ENCODE results near the gene ELMO3. TPM values are rescaled to one million over a fixed set of nuclear protein-coding genes. Genes with fewer than 3 reads are reported as not detected.

ELMO3 gene
- total and polyA plus RNA-seq, 2 of the 13 experiments (the other 11 are each of a cell fraction or from before 2014, with no cell fraction given) = 2.6 to 4.0 TPM

DNA sequence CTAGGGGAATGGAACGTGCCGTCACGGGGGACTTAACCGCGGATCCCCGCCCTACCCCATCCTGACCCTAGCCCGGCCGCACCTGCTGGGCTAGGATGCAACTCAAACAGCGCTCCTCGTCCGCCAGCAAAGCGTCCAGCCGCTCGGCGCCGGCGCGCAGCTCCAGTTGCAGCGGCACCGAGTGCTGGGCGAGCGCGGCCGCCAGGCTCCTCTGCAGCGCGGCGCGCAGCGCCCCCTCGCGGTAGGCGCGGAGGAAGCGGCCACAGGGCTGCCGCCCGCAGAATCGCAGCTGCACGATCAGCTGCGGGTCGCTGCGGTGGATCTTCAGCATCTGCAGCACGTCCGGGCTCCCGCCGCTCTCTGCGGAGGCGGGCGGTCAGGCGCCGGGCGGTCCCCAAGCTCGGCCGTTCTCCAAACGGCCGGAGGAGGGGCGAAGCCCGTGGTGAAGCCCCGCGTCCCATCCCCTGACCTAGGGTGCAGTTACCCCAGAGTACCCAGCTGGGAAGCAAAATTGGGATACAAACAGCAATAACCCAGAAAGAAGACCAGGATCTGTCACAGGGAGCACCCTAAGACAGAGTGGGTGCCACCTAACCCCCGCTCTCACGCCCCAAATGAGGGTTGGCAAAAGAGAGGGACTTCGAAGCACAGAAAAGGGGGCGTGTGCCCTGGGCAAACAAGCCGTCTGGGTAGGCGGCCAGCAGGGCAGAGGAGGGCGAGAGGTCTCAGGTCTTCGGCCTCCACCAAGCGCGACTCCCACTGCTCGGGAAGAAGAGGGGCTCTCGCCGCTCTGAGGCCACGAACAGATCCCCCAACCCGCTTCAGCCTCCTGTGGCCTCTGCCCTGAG, 43.4 kb upstream of the ELMO3 start (continued):
- TF ChIP-seq, protein P1, sequence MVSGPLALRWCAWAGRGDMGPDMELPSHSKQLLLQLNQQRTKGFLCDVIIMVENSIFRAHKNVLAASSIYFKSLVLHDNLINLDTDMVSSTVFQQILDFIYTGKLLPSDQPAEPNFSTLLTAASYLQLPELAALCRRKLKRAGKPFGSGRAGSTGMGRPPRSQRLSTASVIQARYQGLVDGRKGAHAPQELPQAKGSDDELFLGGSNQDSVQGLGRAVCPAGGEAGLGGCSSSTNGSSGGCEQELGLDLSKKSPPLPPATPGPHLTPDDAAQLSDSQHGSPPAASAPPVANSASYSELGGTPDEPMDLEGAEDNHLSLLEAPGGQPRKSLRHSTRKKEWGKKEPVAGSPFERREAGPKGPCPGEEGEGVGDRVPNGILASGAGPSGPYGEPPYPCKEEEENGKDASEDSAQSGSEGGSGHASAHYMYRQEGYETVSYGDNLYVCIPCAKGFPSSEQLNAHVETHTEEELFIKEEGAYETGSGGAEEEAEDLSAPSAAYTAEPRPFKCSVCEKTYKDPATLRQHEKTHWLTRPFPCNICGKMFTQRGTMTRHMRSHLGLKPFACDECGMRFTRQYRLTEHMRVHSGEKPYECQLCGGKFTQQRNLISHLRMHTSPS (CRISPR knock-in tag; IDR thresholded peaks at IDR 0.05; ENCODE audit: low read depth) = no peak
- TF ChIP-seq, protein P2, sequence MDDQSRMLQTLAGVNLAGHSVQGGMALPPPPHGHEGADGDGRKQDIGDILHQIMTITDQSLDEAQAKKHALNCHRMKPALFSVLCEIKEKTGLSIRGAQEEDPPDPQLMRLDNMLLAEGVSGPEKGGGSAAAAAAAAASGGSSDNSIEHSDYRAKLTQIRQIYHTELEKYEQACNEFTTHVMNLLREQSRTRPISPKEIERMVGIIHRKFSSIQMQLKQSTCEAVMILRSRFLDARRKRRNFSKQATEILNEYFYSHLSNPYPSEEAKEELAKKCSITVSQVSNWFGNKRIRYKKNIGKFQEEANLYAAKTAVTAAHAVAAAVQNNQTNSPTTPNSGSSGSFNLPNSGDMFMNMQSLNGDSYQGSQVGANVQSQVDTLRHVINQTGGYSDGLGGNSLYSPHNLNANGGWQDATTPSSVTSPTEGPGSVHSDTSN (CRISPR knock-in tag; IDR thresholded peaks at IDR 0.05; ENCODE audit: borderline replicate concordance) = no peak
- TF ChIP-seq NFE2L2 (IDR thresholded peaks at IDR 0.05; ENCODE audit: low read length) (no peak), FOXO1 (CRISPR knock-in tag; IDR thresholded peaks at IDR 0.05) (peak; percentile 75; the same call in 1 of the 2 replicates), SIN3A (IDR thresholded peaks at IDR 0.05; ENCODE audit: borderline replicate concordance, low read depth, low read length) (no peak), ARNTL (CRISPR knock-in tag; IDR thresholded peaks at IDR 0.05) (no peak), GATA4 (IDR thresholded peaks at IDR 0.05; ENCODE audit: borderline replicate concordance, low read depth) (no peak), MTF1 (CRISPR knock-in tag; IDR thresholded peaks at IDR 0.05) (no peak), CHD2 (IDR thresholded peaks at IDR 0.05; ENCODE audit: low read depth, low read length) (no peak; the same call in 1 of the 2 replicates), GTF2F1 (IDR thresholded peaks at IDR 0.05; ENCODE audit: low read length) (no peak)
- TF ChIP-seq, protein P3, sequence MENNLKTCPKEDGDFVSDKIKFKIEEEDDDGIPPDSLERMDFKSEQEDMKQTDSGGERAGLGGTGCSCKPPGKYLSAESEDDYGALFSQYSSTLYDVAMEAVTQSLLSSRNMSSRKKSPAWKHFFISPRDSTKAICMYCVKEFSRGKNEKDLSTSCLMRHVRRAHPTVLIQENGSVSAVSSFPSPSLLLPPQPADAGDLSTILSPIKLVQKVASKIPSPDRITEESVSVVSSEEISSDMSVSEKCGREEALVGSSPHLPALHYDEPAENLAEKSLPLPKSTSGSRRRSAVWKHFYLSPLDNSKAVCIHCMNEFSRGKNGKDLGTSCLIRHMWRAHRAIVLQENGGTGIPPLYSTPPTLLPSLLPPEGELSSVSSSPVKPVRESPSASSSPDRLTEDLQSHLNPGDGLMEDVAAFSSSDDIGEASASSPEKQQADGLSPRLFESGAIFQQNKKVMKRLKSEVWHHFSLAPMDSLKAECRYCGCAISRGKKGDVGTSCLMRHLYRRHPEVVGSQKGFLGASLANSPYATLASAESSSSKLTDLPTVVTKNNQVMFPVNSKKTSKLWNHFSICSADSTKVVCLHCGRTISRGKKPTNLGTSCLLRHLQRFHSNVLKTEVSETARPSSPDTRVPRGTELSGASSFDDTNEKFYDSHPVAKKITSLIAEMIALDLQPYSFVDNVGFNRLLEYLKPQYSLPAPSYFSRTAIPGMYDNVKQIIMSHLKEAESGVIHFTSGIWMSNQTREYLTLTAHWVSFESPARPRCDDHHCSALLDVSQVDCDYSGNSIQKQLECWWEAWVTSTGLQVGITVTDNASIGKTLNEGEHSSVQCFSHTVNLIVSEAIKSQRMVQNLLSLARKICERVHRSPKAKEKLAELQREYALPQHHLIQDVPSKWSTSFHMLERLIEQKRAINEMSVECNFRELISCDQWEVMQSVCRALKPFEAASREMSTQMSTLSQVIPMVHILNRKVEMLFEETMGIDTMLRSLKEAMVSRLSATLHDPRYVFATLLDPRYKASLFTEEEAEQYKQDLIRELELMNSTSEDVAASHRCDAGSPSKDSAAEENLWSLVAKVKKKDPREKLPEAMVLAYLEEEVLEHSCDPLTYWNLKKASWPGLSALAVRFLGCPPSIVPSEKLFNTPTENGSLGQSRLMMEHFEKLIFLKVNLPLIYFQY (CRISPR knock-in tag; IDR thresholded peaks at IDR 0.05; ENCODE audit: borderline replicate concordance) = peak; percentile 47; the same call in 1 of the 2 replicates
- TF ChIP-seq, protein P4, sequence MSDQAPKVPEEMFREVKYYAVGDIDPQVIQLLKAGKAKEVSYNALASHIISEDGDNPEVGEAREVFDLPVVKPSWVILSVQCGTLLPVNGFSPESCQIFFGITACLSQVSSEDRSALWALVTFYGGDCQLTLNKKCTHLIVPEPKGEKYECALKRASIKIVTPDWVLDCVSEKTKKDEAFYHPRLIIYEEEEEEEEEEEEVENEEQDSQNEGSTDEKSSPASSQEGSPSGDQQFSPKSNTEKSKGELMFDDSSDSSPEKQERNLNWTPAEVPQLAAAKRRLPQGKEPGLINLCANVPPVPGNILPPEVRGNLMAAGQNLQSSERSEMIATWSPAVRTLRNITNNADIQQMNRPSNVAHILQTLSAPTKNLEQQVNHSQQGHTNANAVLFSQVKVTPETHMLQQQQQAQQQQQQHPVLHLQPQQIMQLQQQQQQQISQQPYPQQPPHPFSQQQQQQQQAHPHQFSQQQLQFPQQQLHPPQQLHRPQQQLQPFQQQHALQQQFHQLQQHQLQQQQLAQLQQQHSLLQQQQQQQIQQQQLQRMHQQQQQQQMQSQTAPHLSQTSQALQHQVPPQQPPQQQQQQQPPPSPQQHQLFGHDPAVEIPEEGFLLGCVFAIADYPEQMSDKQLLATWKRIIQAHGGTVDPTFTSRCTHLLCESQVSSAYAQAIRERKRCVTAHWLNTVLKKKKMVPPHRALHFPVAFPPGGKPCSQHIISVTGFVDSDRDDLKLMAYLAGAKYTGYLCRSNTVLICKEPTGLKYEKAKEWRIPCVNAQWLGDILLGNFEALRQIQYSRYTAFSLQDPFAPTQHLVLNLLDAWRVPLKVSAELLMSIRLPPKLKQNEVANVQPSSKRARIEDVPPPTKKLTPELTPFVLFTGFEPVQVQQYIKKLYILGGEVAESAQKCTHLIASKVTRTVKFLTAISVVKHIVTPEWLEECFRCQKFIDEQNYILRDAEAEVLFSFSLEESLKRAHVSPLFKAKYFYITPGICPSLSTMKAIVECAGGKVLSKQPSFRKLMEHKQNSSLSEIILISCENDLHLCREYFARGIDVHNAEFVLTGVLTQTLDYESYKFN (CRISPR knock-in tag; conservative IDR thresholded peaks at IDR 0.05) = peak; percentile 16; the same call in 1 of the 2 replicates
- TF ChIP-seq, protein P5, sequence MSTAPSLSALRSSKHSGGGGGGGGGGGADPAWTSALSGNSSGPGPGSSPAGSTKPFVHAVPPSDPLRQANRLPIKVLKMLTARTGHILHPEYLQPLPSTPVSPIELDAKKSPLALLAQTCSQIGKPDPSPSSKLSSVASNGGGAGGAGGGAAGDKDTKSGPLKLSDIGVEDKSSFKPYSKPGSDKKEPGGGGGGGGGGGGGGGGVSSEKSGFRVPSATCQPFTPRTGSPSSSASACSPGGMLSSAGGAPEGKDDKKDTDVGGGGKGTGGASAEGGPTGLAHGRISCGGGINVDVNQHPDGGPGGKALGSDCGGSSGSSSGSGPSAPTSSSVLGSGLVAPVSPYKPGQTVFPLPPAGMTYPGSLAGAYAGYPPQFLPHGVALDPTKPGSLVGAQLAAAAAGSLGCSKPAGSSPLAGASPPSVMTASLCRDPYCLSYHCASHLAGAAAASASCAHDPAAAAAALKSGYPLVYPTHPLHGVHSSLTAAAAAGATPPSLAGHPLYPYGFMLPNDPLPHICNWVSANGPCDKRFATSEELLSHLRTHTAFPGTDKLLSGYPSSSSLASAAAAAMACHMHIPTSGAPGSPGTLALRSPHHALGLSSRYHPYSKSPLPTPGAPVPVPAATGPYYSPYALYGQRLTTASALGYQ (CRISPR knock-in tag; IDR thresholded peaks at IDR 0.05) = no peak
- TF ChIP-seq, protein P6, sequence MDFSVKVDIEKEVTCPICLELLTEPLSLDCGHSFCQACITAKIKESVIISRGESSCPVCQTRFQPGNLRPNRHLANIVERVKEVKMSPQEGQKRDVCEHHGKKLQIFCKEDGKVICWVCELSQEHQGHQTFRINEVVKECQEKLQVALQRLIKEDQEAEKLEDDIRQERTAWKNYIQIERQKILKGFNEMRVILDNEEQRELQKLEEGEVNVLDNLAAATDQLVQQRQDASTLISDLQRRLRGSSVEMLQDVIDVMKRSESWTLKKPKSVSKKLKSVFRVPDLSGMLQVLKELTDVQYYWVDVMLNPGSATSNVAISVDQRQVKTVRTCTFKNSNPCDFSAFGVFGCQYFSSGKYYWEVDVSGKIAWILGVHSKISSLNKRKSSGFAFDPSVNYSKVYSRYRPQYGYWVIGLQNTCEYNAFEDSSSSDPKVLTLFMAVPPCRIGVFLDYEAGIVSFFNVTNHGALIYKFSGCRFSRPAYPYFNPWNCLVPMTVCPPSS (IDR thresholded peaks at IDR 0.05) = no peak

Data from HepG2 (cell line).